Stimulated activated CD4-positive, alpha-beta T cell treated with anti-CD3 and anti-CD28 coated beads, Interleukin-12 subunit alpha, Interleukin-12 subunit beta, amount 100 ng/mL, for 48 hours (primary cell): Measurements from ENCODE around the gene DELE1.

Experiments
- DNase-seq, 3 donors: peaks; one replicate each; pipeline ENCODE4 v3.0.0-alpha.2; 2020; ENCODE audit warnings: low read depth in 2 of 3, low spot score in 1 of 3

DELE1 gene

DNA sequence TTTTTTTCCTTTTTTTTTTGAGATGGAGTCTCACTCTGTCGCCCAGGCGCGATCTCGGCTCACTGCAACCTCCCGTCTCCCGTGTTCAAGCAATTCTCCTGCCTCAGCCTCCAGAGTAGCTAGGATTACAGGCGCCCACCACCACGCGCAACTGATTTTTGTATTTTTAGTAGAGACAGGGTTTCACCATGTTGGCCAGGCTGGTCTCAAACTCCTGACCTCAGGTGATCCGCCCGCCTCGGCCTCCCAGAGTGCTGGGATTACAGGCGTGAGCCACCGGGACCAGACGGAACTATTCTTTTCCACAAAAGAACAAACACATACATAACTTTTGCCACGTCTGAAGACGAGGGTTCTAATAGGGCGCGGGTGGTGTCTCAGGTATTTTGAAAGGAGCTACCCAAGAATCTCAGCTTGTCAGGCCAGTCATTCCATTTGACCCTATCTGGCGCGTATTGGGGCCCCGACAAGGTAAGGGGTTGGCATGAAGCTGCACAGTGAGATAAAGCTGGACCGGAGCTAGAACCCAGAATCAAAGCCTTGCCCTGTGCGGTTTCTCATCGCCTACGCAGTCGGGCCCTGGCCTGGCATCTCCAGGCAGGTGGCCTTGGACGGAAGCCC lies 734 bp upstream of the DELE1 start:
- DNase-seq, result peak in 1 of 3 donors; percentile 15

DNA sequence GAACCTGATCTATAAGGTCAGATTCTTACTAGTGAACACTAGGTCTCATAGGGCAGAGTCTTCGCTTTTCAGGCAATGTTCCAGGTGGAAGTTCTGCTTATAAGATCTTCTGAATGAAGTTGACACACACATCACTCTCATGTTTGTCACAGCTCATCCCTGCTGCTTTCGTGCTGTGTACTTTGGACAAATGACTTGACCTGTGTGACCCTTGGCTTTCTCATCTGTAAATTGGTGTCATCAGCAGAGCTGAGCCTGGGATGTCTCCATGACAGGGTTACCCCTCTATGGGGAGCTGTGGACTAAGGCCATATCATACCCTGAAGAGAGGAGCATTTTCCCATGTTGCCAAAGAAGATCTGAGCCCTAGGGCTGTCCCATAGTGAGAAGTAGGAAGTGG lies 2.8 kb downstream of the DELE1 start:
- DNase-seq, result no peak

- DNase-seq, result no peak
Measured at GRCh38 chr5:141928051-141928450, 4.4 kb downstream of the DELE1 start.

DNA sequence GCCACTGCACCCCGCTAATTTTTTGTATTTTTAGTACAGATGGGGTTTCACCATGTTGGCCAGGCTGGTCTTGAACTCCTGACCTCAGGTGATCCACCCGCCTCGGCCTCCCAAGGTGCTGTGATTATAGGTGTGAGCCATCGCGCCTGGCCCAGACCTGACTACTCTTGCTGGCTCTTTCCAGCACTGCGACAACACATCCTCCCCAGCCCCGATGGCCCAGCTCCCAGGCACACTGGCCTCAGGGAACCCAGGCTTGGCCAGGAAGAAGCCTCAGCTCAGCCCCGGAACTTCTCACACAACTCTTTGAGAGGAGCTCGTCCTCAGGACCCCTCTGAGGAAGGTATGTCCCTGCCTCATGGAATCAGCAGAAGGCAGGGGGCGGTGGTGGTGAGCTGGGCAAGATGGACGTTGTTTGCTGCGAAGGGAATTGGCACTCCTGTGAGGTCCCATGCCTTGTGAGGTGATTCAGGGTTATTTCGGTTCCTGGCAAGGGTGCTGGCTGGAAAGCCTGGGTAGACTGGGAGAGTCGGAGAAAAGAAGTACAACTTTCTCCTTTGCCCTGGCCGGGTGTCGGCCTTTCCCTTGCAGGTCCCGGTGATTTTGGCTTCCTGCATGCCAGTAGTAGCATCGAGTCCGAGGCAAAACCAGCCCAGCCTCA lies 5.9 kb downstream of the DELE1 start:
- DNase-seq, result no peak

DNA sequence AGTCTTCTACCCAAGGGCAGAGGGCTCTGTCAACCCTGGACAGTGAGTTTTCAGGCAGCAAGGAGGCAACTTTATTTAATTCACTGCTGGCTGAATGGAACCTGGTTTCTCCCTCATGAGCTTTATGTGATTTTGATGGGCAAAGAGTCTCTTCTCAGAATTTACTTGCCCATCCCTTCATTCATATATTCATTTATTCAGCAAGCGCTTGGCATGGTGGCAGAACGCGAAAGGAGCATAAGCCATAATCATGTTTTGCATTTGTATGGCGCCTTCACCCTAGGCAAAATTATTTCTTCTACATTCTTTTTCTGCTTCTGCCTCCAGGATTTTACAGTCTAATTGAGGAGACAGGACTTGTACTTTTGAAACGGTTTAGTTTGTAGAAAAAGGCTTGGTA lies 8.0 kb downstream of the DELE1 start:
- DNase-seq, result no peak

DNA sequence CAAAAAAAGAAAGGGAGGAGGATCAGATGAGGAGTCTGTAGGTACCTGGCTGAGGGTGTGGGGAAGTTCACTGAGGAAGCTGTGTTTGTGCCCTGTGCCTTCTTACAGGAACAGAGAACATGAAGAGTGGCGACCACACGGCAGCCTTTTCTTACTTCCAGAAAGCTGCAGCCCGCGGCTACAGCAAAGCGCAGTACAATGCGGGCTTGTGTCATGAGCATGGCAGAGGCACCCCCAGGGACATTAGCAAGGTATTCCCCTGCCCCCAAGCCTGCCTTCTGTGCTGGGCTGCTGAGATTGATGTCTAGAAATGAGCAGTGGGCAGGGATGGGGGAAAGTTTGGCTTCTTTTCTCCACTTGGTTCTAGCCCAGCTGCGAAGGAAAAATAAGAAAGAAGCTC lies 9.5 kb downstream of the DELE1 start:
- DNase-seq, result no peak

DNA sequence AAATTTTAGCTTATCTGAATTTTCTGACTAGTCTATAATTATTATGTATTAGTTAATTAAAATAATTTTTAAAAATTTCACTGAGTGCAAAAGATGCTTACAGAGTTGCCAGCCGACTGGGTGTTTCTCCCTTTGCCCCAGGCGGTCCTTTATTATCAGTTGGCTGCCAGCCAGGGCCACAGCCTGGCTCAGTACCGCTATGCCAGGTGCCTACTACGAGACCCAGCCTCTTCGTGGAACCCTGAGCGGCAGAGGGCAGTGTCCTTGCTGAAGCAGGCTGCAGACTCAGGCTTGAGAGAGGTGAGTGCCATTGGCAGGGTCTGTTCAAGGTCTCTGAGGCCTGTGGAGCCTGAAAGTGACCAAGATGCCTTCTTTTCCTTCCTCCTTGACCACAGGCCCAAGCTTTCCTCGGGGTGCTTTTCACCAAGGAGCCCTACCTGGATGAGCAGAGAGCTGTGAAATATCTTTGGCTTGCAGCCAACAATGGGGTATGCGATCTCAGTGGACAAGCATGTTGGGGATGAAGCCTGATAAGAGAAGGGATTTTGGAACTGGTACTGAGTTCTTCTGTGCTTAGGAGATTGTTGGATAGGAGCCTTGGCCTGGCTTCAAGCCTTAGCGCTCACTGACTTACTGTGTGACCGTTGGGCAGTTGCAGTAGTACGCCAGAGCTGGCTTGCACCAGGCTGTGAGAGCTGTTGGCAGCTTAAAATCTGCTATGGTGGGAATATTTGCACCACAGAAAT lies 10.6 kb downstream of the DELE1 start:
- no peak for DNase-seq

GRCh38 chr5:141935538-141935937 lies 11.9 kb downstream of the DELE1 start:
- DNase-seq, result no peak

GRCh38 chr5:141940695-141941271 lies 17.1 kb downstream of the DELE1 start:
- DNase-seq, result no peak

GRCh38 chr5:141941307-141941706 lies 17.6 kb downstream of the DELE1 start:
- no peak for DNase-seq

GRCh38 chr5:141941779-141942178 lies 18.1 kb downstream of the DELE1 start:
- no peak for DNase-seq

GRCh38 chr5:141942185-141942857 lies 18.6 kb downstream of the DELE1 start:
- DNase-seq, result no peak

- DNase-seq, result no peak
Measured at GRCh38 chr5:141944076-141944475, 20.4 kb downstream of the DELE1 start.

DNA sequence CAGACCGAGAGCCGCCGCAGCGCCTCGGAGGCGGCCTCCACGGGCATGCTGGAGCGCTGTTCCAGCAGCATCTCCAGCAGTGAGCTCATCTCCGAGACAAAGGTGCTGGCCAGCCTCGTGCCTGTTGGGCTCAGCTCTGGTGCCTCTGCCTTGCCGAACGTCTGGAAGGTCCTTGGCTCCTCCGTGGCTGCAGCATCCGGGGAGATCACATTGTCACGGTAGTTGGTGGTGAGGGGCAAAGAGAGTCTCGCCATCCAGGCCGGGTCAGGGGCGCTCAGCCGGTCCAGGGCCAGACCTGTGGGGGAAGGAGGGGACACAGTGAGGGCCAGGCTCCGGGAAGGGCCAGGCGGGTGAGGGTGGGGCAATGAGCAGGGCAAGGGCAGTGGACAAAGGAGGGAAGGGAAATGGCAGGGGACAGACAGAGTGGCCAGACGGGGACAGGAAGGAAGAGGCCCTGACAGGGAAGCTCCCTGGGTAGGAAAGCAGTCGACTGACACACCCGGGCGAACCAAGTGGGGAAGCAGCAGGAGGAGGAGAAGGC lies 21.9 kb downstream of the DELE1 start:
- no peak for DNase-seq

GRCh38 chr5:141947316-141947715 lies 23.6 kb downstream of the DELE1 start:
- no peak for DNase-seq

GRCh38 chr5:141948812-141949211 lies 25.1 kb downstream of the DELE1 start:
- no peak for DNase-seq

DNA sequence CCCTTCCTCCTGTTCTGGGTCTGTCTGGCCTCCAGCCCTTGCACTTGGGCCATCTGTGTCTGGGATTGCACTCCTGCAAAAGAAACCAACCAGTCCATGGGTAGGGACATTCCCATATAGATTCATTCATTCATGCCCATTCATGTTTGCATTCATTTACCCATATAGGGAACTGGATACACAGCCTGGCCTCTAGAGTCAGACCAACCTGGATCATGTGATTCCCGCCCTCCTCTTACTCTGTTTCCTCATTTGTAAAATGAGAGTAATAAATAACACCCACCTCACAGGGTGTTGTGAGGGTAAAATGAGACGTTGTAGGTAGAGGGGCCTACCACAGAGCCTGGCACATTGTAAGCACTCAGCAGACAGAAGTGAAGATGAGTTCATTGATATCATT lies 25.8 kb downstream of the DELE1 start:
- DNase-seq, result no peak

- DNase-seq, result no peak
Measured at GRCh38 chr5:141950207-141951005, 26.7 kb downstream of the DELE1 start.

- DNase-seq, result peak in 1 of 3 donors; percentile 28
Measured at GRCh38 chr5:141951332-141951781, 27.7 kb downstream of the DELE1 start.

- DNase-seq, result no peak
Measured at GRCh38 chr5:141952020-141952419, 28.3 kb downstream of the DELE1 start.
